UCSD-AML1 (cell line): ENCODE results near the gene ZNF687.
A peak's percentile ranks its signal among the peaks of the same experiment; 100 is the strongest.

Experiments used
- DNase-seq: peaks from one replicate; lab custom pipeline; 2025; ENCODE audit not compliant: unreplicated experiment; lab: John Stamatoyannopoulos, UW

Gene ZNF687

GRCh38 chr1:151311589-151312331 is 29.7 kb downstream of the ZNF687 start:
- no peak for DNase-seq

- no peak for DNase-seq
Measured at GRCh38 chr1:151312411-151312810, 30.3 kb downstream of the ZNF687 start.

GRCh38 chr1:151312826-151313225 is 30.7 kb downstream of the ZNF687 start:
- no peak for DNase-seq

- DNase-seq, result no peak
Measured at GRCh38 chr1:151313501-151313900, 31.4 kb downstream of the ZNF687 start.

- DNase-seq, result no peak
Measured at GRCh38 chr1:151314137-151314875, 32.2 kb downstream of the ZNF687 start.

- no peak for DNase-seq
Measured at GRCh38 chr1:151315565-151316235, 33.6 kb downstream of the ZNF687 start.

- no peak for DNase-seq
Measured at GRCh38 chr1:151318975-151319374, 36.9 kb downstream of the ZNF687 start.

- DNase-seq, result no peak
Measured at GRCh38 chr1:151324390-151324930, 42.4 kb downstream of the ZNF687 start.

- DNase-seq, result no peak
Measured at GRCh38 chr1:151325231-151325630, 43.1 kb downstream of the ZNF687 start.

GRCh38 chr1:151325646-151326429 is 43.7 kb downstream of the ZNF687 start:
- DNase-seq, result no peak

GRCh38 chr1:151326619-151327222 is 44.6 kb downstream of the ZNF687 start:
- DNase-seq, result peak; percentile 76

GRCh38 chr1:151327223-151327902 is 45.3 kb downstream of the ZNF687 start, which contains the start of gene PI4KB:
Gene PI4KB, minus strand, starts transcription at chr1:151327416. Its CDS starts 10,935 bp downstream, at chr1:151316481.
- DNase-seq, result peak; percentile 88

- DNase-seq, result peak; percentile 32
Measured at GRCh38 chr1:151327903-151328674, 46.0 kb downstream of the ZNF687 start.

- no peak for DNase-seq
Measured at GRCh38 chr1:151334822-151335221, 52.7 kb downstream of the ZNF687 start.

- no peak for DNase-seq
Measured at GRCh38 chr1:151336556-151336955, 54.5 kb downstream of the ZNF687 start.

- peak; percentile 23 for DNase-seq
Measured at GRCh38 chr1:151340870-151341754, 59.0 kb downstream of the ZNF687 start.
